Measurements from ENCODE around the gene SCTR. TPM values are rescaled to one million over a fixed set of nuclear protein-coding genes. Genes with fewer than 3 reads are reported as not detected.

Gene SCTR
- total RNA-seq, 2 experiments from 2014 or later, result not detected

DNA sequence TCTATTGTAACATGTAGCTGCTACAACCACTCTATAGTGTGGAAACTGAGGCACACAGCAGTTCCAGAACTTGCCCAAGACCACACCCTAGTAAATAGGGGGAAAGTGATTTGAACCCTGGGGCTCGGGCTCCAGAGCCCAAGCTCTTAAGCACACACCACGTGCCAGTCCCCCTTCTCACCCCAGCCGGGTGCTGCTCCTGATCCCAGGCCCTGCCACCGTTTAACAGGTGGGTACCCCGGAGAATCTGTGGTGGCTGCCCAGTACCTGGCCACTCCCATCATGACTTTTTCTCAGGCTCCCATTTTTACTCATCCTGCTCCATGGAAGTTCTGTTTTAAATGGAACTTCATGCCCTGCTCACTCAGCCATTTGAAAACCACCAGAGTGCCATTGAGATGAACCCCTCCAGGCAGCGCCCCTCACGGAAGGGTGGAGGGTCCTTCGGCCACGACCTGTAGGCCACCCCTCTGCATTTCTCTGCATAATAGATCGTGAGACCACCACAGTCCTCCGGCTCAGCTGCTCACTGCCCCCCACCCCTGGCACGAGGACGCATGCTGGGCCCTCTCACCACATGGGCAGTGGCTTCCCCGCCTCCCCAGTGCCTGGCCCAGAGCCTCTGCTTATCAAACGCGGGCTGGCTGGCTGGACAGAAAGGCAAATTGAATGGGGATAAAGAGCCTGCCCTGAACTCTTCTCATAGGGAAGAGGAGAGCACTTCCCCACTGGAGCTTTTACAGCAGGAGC is 50.5 kb downstream of the SCTR start:
- no peaks in the 10 kb centered on the region for H3K4me1 Mint-ChIP-seq (ENCODE audit: low read depth)
- ChIA-PET CTCF (interaction anchor here (0.6 to 1.1 kb wide), 2 partner anchors 13 to 14 kb away, joined by 3 read pairs; no protein-coding TSS in a partner anchor), POLR2A (no interaction called here)
- no peak for ATAC-seq
- intact Hi-C loops (cut with micrococcal nuclease), result no loop called here
- H3K4me3 Mint-ChIP-seq, result no peak overlapping the region
- no peak overlapping the region for H3K27ac Mint-ChIP-seq
- H3K36me3 Mint-ChIP-seq (ENCODE audit: low read depth), result no peaks in the 10 kb centered on the region
- H3K27me3 Mint-ChIP-seq, result peaks cover 7% of the 10 kb centered on the region
- TF ChIP-seq, protein P1, sequence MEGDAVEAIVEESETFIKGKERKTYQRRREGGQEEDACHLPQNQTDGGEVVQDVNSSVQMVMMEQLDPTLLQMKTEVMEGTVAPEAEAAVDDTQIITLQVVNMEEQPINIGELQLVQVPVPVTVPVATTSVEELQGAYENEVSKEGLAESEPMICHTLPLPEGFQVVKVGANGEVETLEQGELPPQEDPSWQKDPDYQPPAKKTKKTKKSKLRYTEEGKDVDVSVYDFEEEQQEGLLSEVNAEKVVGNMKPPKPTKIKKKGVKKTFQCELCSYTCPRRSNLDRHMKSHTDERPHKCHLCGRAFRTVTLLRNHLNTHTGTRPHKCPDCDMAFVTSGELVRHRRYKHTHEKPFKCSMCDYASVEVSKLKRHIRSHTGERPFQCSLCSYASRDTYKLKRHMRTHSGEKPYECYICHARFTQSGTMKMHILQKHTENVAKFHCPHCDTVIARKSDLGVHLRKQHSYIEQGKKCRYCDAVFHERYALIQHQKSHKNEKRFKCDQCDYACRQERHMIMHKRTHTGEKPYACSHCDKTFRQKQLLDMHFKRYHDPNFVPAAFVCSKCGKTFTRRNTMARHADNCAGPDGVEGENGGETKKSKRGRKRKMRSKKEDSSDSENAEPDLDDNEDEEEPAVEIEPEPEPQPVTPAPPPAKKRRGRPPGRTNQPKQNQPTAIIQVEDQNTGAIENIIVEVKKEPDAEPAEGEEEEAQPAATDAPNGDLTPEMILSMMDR (IDR thresholded peaks at IDR 0.05), result no peak
- no peak for DNase-seq
- H3K9me3 Mint-ChIP-seq, result no peaks in the 10 kb centered on the region

DNA sequence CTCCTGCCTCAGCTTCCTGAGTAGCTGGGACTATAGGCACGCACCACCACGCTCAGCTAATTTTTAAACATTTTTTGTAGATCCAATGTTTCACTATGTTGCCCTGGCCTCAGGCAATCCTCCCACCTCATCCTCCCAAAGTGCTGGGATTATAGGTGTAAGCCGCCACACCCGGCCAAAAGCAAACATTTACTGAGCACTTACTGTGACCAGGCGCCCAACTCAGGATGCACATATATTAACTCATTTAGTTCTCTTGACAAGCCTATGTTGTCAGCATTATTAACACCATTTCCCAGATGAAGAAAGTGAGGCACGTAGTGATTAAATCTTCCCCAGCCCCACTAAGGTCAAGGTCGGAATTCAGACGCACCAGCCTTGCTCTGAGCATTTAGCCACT is 51.5 kb downstream of the SCTR start:
- Mint-ChIP-seq H3K4me3 (no peak overlapping the region), H3K27ac (no peak overlapping the region), H3K36me3 (ENCODE audit: low read depth) (no peaks in the 10 kb centered on the region), H3K4me1 (ENCODE audit: low read depth) (no peaks in the 10 kb centered on the region), H3K27me3 (peaks cover 9% of the 10 kb centered on the region), H3K9me3 (no peaks in the 10 kb centered on the region)
- TF ChIP-seq, protein P1 (IDR thresholded peaks at IDR 0.05), result no peak
- ChIA-PET POLR2A (no interaction called here), CTCF (no interaction called here)
- intact Hi-C loops (cut with micrococcal nuclease), result no loop called here
- ATAC-seq (no peak), DNase-seq (no peak)

DNA sequence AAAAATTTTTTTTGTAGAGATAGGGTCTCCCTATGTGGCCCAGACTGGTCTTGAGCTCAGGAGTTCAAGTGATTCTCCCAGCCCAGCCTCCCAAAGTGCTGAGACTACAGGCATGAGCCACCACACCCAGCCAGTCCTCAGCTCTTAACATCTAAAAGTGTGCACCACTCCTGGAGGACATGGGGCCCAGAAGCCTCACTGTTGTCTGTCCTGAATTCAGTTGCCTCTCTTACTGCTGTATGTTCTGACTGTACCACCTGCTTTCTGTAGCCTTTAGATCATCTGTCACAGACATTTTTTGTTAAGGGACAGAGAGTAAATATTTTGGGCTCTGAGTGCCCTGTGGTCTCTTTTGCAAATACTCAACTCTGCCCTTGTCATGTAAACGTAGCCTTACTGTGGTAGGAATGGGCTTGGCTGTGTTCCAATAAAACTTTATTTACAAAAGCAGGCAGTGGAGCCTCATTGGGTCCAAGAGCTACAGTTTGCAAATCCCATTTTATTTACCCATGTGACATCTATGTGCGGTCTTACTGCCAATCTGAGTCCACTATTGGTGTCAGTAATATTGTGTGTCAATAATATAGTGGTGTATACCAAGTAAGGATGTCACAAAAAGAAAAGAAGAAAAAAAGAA is 54.5 kb downstream of the SCTR start:
- intact Hi-C loops (cut with micrococcal nuclease), result no loop called here
- DNase-seq, result no peak
- Mint-ChIP-seq H3K27me3 (peaks cover 3% of the 10 kb centered on the region), H3K4me3 (no peak overlapping the region), H3K4me1 (ENCODE audit: low read depth) (no peaks in the 10 kb centered on the region), H3K9me3 (no peaks in the 10 kb centered on the region), H3K27ac (no peak overlapping the region), H3K36me3 (ENCODE audit: low read depth) (no peaks in the 10 kb centered on the region)
- ATAC-seq, result no peak
- POLR2A ChIA-PET, result no interaction called here
- CTCF ChIA-PET, result no interaction called here
- TF ChIP-seq, protein P1 (IDR thresholded peaks at IDR 0.05), result no peak

DNA sequence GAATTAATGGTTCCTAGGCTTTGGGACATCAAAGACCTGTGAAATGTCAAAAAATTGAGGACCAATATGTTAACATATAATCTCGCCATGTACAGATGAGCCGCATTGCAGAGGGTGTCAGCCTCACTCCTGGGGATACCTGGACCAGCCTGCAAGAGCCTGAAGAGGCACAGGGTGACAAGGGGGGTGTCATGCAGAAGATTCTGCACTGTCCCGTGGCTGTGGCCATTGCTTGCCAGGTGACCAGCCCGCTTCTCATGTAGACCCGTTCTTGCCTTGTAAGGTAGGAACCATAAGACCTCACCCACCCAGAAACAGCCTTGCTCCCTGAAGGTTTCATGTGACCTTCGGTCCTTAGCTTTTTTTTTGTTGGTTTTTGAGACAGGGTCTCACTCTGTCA is 55.2 kb downstream of the SCTR start:
- TF ChIP-seq, protein P1 (IDR thresholded peaks at IDR 0.05), result no peak
- Mint-ChIP-seq H3K9me3 (no peaks in the 10 kb centered on the region), H3K4me3 (no peak overlapping the region), H3K27ac (no peak overlapping the region), H3K36me3 (ENCODE audit: low read depth) (no peaks in the 10 kb centered on the region), H3K4me1 (ENCODE audit: low read depth) (no peaks in the 10 kb centered on the region), H3K27me3 (peaks cover 3% of the 10 kb centered on the region)
- no peak for ATAC-seq
- ChIA-PET CTCF (no interaction called here), POLR2A (no interaction called here)
- no peak for DNase-seq
- intact Hi-C loops (cut with micrococcal nuclease), result no loop called here

DNA sequence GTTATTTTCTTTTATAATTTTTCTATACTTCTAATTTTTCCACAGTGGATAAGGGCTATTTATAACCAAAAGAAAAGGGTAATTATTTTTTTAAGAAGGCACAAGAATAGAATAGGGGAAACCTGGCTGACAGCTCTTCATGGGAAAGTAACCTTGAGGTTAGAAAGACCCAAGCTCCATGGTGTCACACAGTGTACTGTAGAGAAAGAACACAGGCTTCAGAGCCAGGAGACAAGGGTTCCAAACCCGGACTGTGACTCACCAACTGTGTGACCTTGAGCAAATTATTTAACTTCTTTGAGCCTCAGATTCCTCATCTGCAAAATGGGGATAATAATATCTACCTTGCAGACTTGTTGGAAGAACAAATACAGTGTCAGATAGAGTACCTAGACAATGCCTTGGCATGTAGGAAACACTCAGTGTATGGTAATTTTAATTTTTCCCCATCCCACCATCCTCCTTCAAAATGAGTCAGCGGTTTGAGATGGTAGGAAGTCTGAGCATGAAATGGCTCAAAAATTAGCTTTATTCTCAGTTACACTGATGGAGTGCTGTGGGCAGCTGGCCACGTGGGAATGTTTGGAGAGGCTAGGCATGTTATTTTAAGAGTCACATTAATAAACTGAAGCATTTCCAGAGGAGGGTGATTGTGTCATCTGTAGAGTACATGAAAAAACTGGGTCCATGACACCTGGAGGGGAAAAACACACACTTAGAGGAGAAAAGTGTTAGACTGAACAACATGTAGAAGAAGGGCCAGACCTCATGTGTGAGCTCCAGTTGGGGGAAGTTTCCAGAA is 55.9 kb downstream of the SCTR start:
- ChIA-PET CTCF (no interaction called here), POLR2A (no interaction called here)
- Mint-ChIP-seq H3K36me3 (ENCODE audit: low read depth) (no peaks in the 10 kb centered on the region), H3K4me1 (ENCODE audit: low read depth) (no peaks in the 10 kb centered on the region), H3K27ac (no peak overlapping the region), H3K4me3 (no peak overlapping the region), H3K9me3 (no peaks in the 10 kb centered on the region), H3K27me3 (peaks cover 3% of the 10 kb centered on the region)
- ATAC-seq (no peak), DNase-seq (no peak)
- intact Hi-C loops (cut with micrococcal nuclease), result no loop called here
- TF ChIP-seq, protein P1 (IDR thresholded peaks at IDR 0.05), result no peak

All from activated CD8-positive, alpha-beta T cell treated with anti-CD3 and anti-CD28 coated beads for 36 hours (primary cell).